Naive thymus-derived CD4-positive, alpha-beta T cell (primary cell): ENCODE results near the gene KCNN2. TPM values are rescaled to one million over a fixed set of nuclear protein-coding genes. Genes with fewer than 3 reads are reported as not detected.

Experiments
- ATAC-seq: fragments of 150-1000 bp; cut with Tn5 transposase; 2 replicates; pipeline ENCODE4 v1.10.0; 2021; ENCODE audit warnings: mild to moderate bottlenecking, moderate library complexity
- CTCF ChIA-PET: fragments of 350-600 bp; sonication (Branson Sonifier 250); formaldehyde crosslinking; loops from one replicate; lab custom pipeline; 2021; ENCODE audit warnings: antibody characterized with exemption; lab: Charles Lee
- POLR2A ChIA-PET: fragments of 350-600 bp; sonication (Branson Sonifier 250); formaldehyde crosslinking; loops from one replicate; lab custom pipeline; 2021; ENCODE audit warnings: antibody characterized with exemption, inconsistent platforms; lab: Charles Lee
- DNase-seq, 9 donors: peaks; one replicate each; pipeline versions ENCODE4 v3.0.0 to v3.0.0-alpha.2; 2020 to 2022; ENCODE audit warnings: mixed read lengths in 1 of 9
- H3K27ac ChIP-seq: one replicate; pipeline ENCODE4 v1.7.0; 2013; ENCODE audit warnings: mild to moderate bottlenecking, low read depth, low read length, moderate library complexity
- H3K27me3 ChIP-seq, 2 donors: one replicate each; pipeline ENCODE4 v1.7.0; 2013; ENCODE audit warnings: low read length in 2 of 2, mild to moderate bottlenecking in 2 of 2, moderate library complexity in 2 of 2; ENCODE audit not compliant: control insufficient read depth in 2 of 2, insufficient read depth in 2 of 2
- H3K36me3 ChIP-seq, 3 experiments: 1 replicate in 2 of 3; 2 replicates in 1 of 3; pipeline ENCODE4 v1.7.0; 2013; ENCODE audit warnings: low read length in 3 of 3, mild to moderate bottlenecking in 3 of 3, moderate library complexity in 1 of 3; ENCODE audit not compliant: insufficient read depth in 3 of 3, control insufficient read depth in 2 of 3
- H3K4me1 ChIP-seq, 2 donors: one replicate each; pipeline ENCODE4 v1.7.0; 2013; ENCODE audit warnings: low read length in 2 of 2, mild to moderate bottlenecking in 2 of 2, moderate library complexity in 1 of 2; ENCODE audit not compliant: control insufficient read depth in 2 of 2, insufficient read depth in 2 of 2
- H3K4me3 ChIP-seq: 2 replicates; pipeline ENCODE4 v1.7.0; 2013; ENCODE audit warnings: mild to moderate bottlenecking, low read length
- H3K9me3 ChIP-seq, 3 experiments: 1 replicate in 2 of 3; 2 replicates in 1 of 3; pipeline ENCODE4 v1.7.0; 2013; ENCODE audit warnings: low read length in 3 of 3; ENCODE audit not compliant: control insufficient read depth in 2 of 3
- H3K27ac Mint-ChIP-seq, 9 donors: one replicate each; pipeline ENCODE4 v1.8.0; 2020 to 2022; ENCODE audit warnings: mixed read lengths in 9 of 9, mild to moderate bottlenecking in 8 of 9, moderate library complexity in 5 of 9, inconsistent platforms in 2 of 9
- H3K27me3 Mint-ChIP-seq, 5 donors: one replicate each; pipeline ENCODE4 v1.8.0; 2021 to 2022; ENCODE audit warnings: mixed read lengths in 5 of 5, mild to moderate bottlenecking in 1 of 5
- H3K36me3 Mint-ChIP-seq, 5 donors: one replicate each; pipeline ENCODE4 v1.8.0; 2020 to 2022; ENCODE audit warnings: mixed read lengths in 5 of 5, mild to moderate bottlenecking in 3 of 5, inconsistent platforms in 1 of 5
- H3K4me1 Mint-ChIP-seq, 7 donors: one replicate each; pipeline ENCODE4 v1.8.0; 2020 to 2022; ENCODE audit warnings: mixed read lengths in 7 of 7, mild to moderate bottlenecking in 3 of 7, inconsistent platforms in 1 of 7
- H3K4me3 Mint-ChIP-seq, 10 donors: one replicate each; pipeline ENCODE4 v1.8.0; 2020 to 2022; ENCODE audit warnings: mild to moderate bottlenecking in 10 of 10, mixed read lengths in 10 of 10, moderate library complexity in 6 of 10, inconsistent platforms in 2 of 10
- H3K9me3 Mint-ChIP-seq, 11 donors: one replicate each; pipeline ENCODE4 v1.8.0; 2020 to 2022; ENCODE audit warnings: mixed read lengths in 11 of 11, mild to moderate bottlenecking in 4 of 11, inconsistent platforms in 1 of 11, moderate library complexity in 1 of 11
- intact Hi-C, 2 donors: fragments of 100-400 bp; cut with micrococcal nuclease; formaldehyde crosslinking; loops; one replicate each; pipeline ENCODE4 v1.15.1; 2023
- polyA plus RNA-seq, 2 donors: library from polyadenylated mRNA; unstranded; fragments of 300-500 nt; fragmentation: Illumina TruSeq; gene quantifications; one replicate each; pipeline ENCODE4 v1.2.3, GENCODE V29; 2021
- total RNA-seq, 6 experiments: library from RNA in 5 of 6; stranded (reverse) in 5 of 6; gene quantifications; 1 replicate in 5 of 6; 2 replicates in 1 of 6; pipeline ENCODE4 v1.2.3 and lab custom pipeline; 2021 to 2026

KCNN2 gene
- total and polyA plus RNA-seq, 7 experiments from 2014 or later = not detected

GRCh38 chr5:114335391-114335790, 26.5 kb upstream of the KCNN2 start:
- intact Hi-C loops = no loop called here
- no peaks in the 10 kb centered on the region for H3K27me3 Mint-ChIP-seq
- peaks cover 0 to 10% (median 2%) of the 10 kb centered on the region in 11 donors for H3K9me3 Mint-ChIP-seq
- H3K27ac ChIP-seq = no peak overlapping the region
- no peaks in the 10 kb centered on the region for H3K4me1 Mint-ChIP-seq
- H3K36me3 ChIP-seq = no peaks in the 10 kb centered on the region
- H3K27me3 ChIP-seq = no peaks in the 10 kb centered on the region
- no peaks in the 10 kb centered on the region for H3K9me3 ChIP-seq
- CTCF ChIA-PET = no interaction called here
- H3K4me3 Mint-ChIP-seq = no peak overlapping the region
- H3K27ac Mint-ChIP-seq = no peak overlapping the region
- POLR2A ChIA-PET = no interaction called here
- H3K36me3 Mint-ChIP-seq = no peaks in the 10 kb centered on the region
- H3K4me3 ChIP-seq = no peak overlapping the region
- DNase-seq = no peak
- no peaks in the 10 kb centered on the region for H3K4me1 ChIP-seq
- no peak for ATAC-seq

- CTCF ChIA-PET = no interaction called here
- no peak overlapping the region for H3K27ac ChIP-seq
Measured at GRCh38 chr5:114339108-114339507, 22.8 kb upstream of the KCNN2 start.

GRCh38 chr5:114346181-114346580, 15.7 kb upstream of the KCNN2 start:
- DNase-seq (no peak), ATAC-seq (no peak)
- ChIA-PET POLR2A (no interaction called here), CTCF (no interaction called here)
- Mint-ChIP-seq H3K27ac (no peak overlapping the region), H3K27me3 (no peaks in the 10 kb centered on the region), H3K4me3 (no peak overlapping the region), H3K9me3 (peaks cover 0 to 4% (median 0%) of the 10 kb centered on the region in 11 donors), H3K36me3 (no peaks in the 10 kb centered on the region), H3K4me1 (no peaks in the 10 kb centered on the region)
- intact Hi-C loops = no loop called here
- H3K4me3 ChIP-seq = no peak overlapping the region
- no peaks in the 10 kb centered on the region for H3K4me1 ChIP-seq
- H3K9me3 ChIP-seq = no peaks in the 10 kb centered on the region
- no peak overlapping the region for H3K27ac ChIP-seq
- H3K27me3 ChIP-seq = no peaks in the 10 kb centered on the region
- no peaks in the 10 kb centered on the region for H3K36me3 ChIP-seq

More at GRCh38 chr5:114339108-114339507, 22.8 kb upstream of the KCNN2 start:
- Mint-ChIP-seq H3K36me3 (no peaks in the 10 kb centered on the region), H3K9me3 (peaks cover 0 to 10% (median 4%) of the 10 kb centered on the region in 11 donors), H3K27me3 (no peaks in the 10 kb centered on the region), H3K4me1 (no peaks in the 10 kb centered on the region), H3K4me3 (no peak overlapping the region), H3K27ac (no peak overlapping the region)
- POLR2A ChIA-PET = no interaction called here
- Histone ChIP-seq H3K4me3 (no peak overlapping the region), H3K36me3 (no peaks in the 10 kb centered on the region), H3K27me3 (no peaks in the 10 kb centered on the region), H3K9me3 (no peaks in the 10 kb centered on the region), H3K4me1 (no peaks in the 10 kb centered on the region)
- DNase-seq (no peak), ATAC-seq (no peak)
- intact Hi-C loops = no loop called here

- Histone ChIP-seq H3K27ac (no peak overlapping the region), H3K9me3 (no peaks in the 10 kb centered on the region), H3K27me3 (no peaks in the 10 kb centered on the region), H3K36me3 (no peaks in the 10 kb centered on the region), H3K4me3 (no peak overlapping the region), H3K4me1 (no peaks in the 10 kb centered on the region)
- Mint-ChIP-seq H3K27ac (no peak overlapping the region), H3K4me1 (peaks cover 0 to under 1% (median 0%) of the 10 kb centered on the region in 7 donors), H3K27me3 (peaks cover 18 to 29% (median 18%) of the 10 kb centered on the region in 5 donors), H3K36me3 (no peaks in the 10 kb centered on the region), H3K9me3 (peaks cover 0 to 16% (median 5%) of the 10 kb centered on the region in 11 donors), H3K4me3 (no peak overlapping the region)
- CTCF ChIA-PET = no interaction called here
- intact Hi-C loops = no loop called here
- DNase-seq = no peak
- no peak for ATAC-seq
- POLR2A ChIA-PET = no interaction called here
Measured at GRCh38 chr5:114355086-114355830, 6.6 kb upstream of the KCNN2 start.

- Histone ChIP-seq H3K36me3 (no peaks in the 10 kb centered on the region), H3K4me1 (no peaks in the 10 kb centered on the region), H3K4me3 (no peak overlapping the region), H3K27ac (no peak overlapping the region), H3K9me3 (no peaks in the 10 kb centered on the region), H3K27me3 (no peaks in the 10 kb centered on the region)
- POLR2A ChIA-PET = no interaction called here
- Mint-ChIP-seq H3K9me3 (peaks cover 0 to 16% (median 5%) of the 10 kb centered on the region in 11 donors), H3K27ac (no peak overlapping the region), H3K4me1 (peaks cover 0 to 6% (median 0%) of the 10 kb centered on the region in 7 donors), H3K36me3 (no peaks in the 10 kb centered on the region), H3K4me3 (no peak overlapping the region), H3K27me3 (peaks cover 27 to 43% (median 36%) of the 10 kb centered on the region in 5 donors)
- CTCF ChIA-PET = no interaction called here
- no peak for DNase-seq
- no peak for ATAC-seq
- intact Hi-C loops = no loop called here
Measured at GRCh38 chr5:114358329-114358728, 3.5 kb upstream of the KCNN2 start.

- Histone ChIP-seq H3K36me3 (no peaks in the 10 kb centered on the region), H3K4me1 (no peaks in the 10 kb centered on the region), H3K9me3 (no peaks in the 10 kb centered on the region), H3K27ac (no peak overlapping the region), H3K27me3 (no peaks in the 10 kb centered on the region), H3K4me3 (no peak overlapping the region)
- Mint-ChIP-seq H3K27me3 (peaks cover 34 to 61% (median 50%) of the 10 kb centered on the region in 5 donors), H3K4me3 (no peak overlapping the region), H3K36me3 (no peaks in the 10 kb centered on the region), H3K4me1 (peaks cover 0 to 11% (median 5%) of the 10 kb centered on the region in 7 donors), H3K27ac (no peak overlapping the region), H3K9me3 (peaks cover 0 to 11% (median 1%) of the 10 kb centered on the region in 11 donors)
- intact Hi-C loops = no loop called here
- ATAC-seq (no peak), DNase-seq (no peak)
- CTCF ChIA-PET = interaction anchor here (0.5 kb wide), 1 partner anchor 208 kb away, joined by 4 read pairs; no protein-coding TSS in a partner anchor
- POLR2A ChIA-PET = no interaction called here
Measured at GRCh38 chr5:114360357-114360756, 1.5 kb upstream of the KCNN2 start.
